Aorta (tissue), 5 donors: ENCODE results near the gene TTC39B. TPM values are rescaled to one million over a fixed set of nuclear protein-coding genes. Genes with fewer than 3 reads are reported as not detected.
"Not testable (repeated sequence)": the region's sequence is repeated elsewhere in the genome, so short reads cannot be mapped to it uniquely, and the experiment has no call there.

Experiments used
- ATAC-seq: fragments of 200-7000 bp; cut with Tn5 transposase; one replicate; pipeline ENCODE4 v1.9.1; 2022; ENCODE audit warnings: moderate library complexity; ENCODE audit not compliant: low FRiP score
- DNase-seq, 2 donors: peaks; one replicate each; pipeline ENCODE4 v3.0.0-alpha.2; 2020
- H3K27ac ChIP-seq, 2 donors: one replicate each; pipeline ENCODE4 v1.5.1; 2013; ENCODE audit warnings: low read length in 2 of 2, mild to moderate bottlenecking in 2 of 2, moderate library complexity in 2 of 2, control low read depth in 1 of 2, inconsistent platforms in 1 of 2, low read depth in 1 of 2
- H3K27me3 ChIP-seq, 2 donors: one replicate each; pipeline ENCODE4 v1.6.1; 2013; ENCODE audit warnings: control low read depth in 1 of 2, low read length in 1 of 2, mild to moderate bottlenecking in 1 of 2, moderate library complexity in 1 of 2; ENCODE audit not compliant: insufficient read depth in 2 of 2, control insufficient read depth in 1 of 2
- H3K36me3 ChIP-seq, 2 donors: one replicate each; pipeline ENCODE4 v1.6.1; 2013; ENCODE audit warnings: control low read depth in 1 of 2, low read length in 1 of 2, mild to moderate bottlenecking in 1 of 2; ENCODE audit not compliant: insufficient read depth in 2 of 2, control insufficient read depth in 1 of 2
- H3K4me1 ChIP-seq, 2 donors: one replicate each; pipeline ENCODE4 v1.6.1; 2013; ENCODE audit warnings: low read length in 2 of 2, control low read depth in 1 of 2, mild to moderate bottlenecking in 1 of 2, moderate library complexity in 1 of 2; ENCODE audit not compliant: insufficient read depth in 2 of 2, control insufficient read depth in 1 of 2
- H3K4me3 ChIP-seq, 2 donors: one replicate each; pipeline ENCODE4 v1.5.1; 2013; ENCODE audit warnings: low read length in 2 of 2, control low read depth in 1 of 2, mild to moderate bottlenecking in 1 of 2
- H3K9me3 ChIP-seq: one replicate; pipeline ENCODE4 v1.6.1; 2013; ENCODE audit warnings: mild to moderate bottlenecking, low read length; ENCODE audit not compliant: control insufficient read depth
- WGBS, 2 donors: extraction: QIAGEN DNeasy Blood & Tissue Kit; methylation state at CpG; one replicate each; pipeline ENCODE4 v1.1.7; 2013; 5-methylcytosine and 5-hydroxymethylcytosine counted together
- intact Hi-C, 2 donors: fragments of 100-400 bp; cut with DNase I; formaldehyde crosslinking; loops; one replicate each; pipeline versions ENCODE4 v1.14.2 to v1.15.0; 2022
- polyA plus RNA-seq, 2 donors: library from polyadenylated mRNA; stranded (reverse); fragments of 200-250 nt; gene quantifications; one replicate each; pipeline ENCODE4 v1.2.3, GENCODE V29; 2013
- total RNA-seq, 2 donors: library from RNA; stranded (reverse); fragmentation: NEBNext Ultra II Directional; extraction: Animal tissue kit (Norgen Biotek cat#: 25700); gene quantifications; one replicate each; pipeline ENCODE4 v1.2.1, GENCODE V29; 2021
- donor health status: healthy with polysubstance abuse.
- donor health status: Bipolar disorder and iron deficiency.
- donor health status: DM: no; HTN: no; CAD: no.
- donor health status: DM: no; HTN: no; CAD: no.
- donor health status: DM: yes; HTN: yes; CAD: no.

Gene TTC39B
- total and polyA plus RNA-seq, 4 donors = 6.1 to 40.8 (median 26.8) TPM

GRCh38 chr9:15333376-15333881 lies 26.4 kb upstream of the TTC39B start:
- intact Hi-C loops = no loop called here

GRCh38 chr9:15332939-15333338 lies 25.9 kb upstream of the TTC39B start:
- Histone ChIP-seq H3K4me1 (no peaks in the 10 kb centered on the region), H3K9me3 (no peaks in the 10 kb centered on the region), H3K4me3 (no peak overlapping the region), H3K27me3 (no peaks in the 10 kb centered on the region), H3K27ac (no peak overlapping the region), H3K36me3 (no peaks in the 10 kb centered on the region)
- intact Hi-C loops = no loop called here
- ATAC-seq (no peak), DNase-seq (no peak)
- 68 to 76% methylated on average over 2 of the region's 2 CpGs for WGBS, 2 donors

More at GRCh38 chr9:15333376-15333881, 26.4 kb upstream of the TTC39B start:
- no peaks in the 10 kb centered on the region for H3K4me1 ChIP-seq
- 54 to 55% methylated on average over 4 of the region's 4 CpGs for WGBS, 2 donors
- no peak overlapping the region for H3K4me3 ChIP-seq
- H3K27me3 ChIP-seq = no peaks in the 10 kb centered on the region
- H3K9me3 ChIP-seq = no peaks in the 10 kb centered on the region
- H3K36me3 ChIP-seq = no peaks in the 10 kb centered on the region
- DNase-seq = no peak
- no peak for ATAC-seq
- no peak overlapping the region for H3K27ac ChIP-seq

- no peaks in the 10 kb centered on the region for H3K36me3 ChIP-seq
- H3K9me3 ChIP-seq = no peaks in the 10 kb centered on the region
- H3K4me3 ChIP-seq = no peak overlapping the region
- no peak overlapping the region for H3K27ac ChIP-seq
- ATAC-seq = no peak
- WGBS, 2 donors = 87 to 88% methylated on average over 4 of the region's 4 CpGs
- intact Hi-C loops = no loop called here
- no peaks in the 10 kb centered on the region for H3K4me1 ChIP-seq
- H3K27me3 ChIP-seq = no peaks in the 10 kb centered on the region
- DNase-seq = no peak
These were observed 22.6 kb upstream of the TTC39B start for GRCh38 chr9:15329539-15330109.

GRCh38 chr9:15328946-15329345 lies 21.9 kb upstream of the TTC39B start:
- Histone ChIP-seq H3K36me3 (no peaks in the 10 kb centered on the region), H3K9me3 (no peaks in the 10 kb centered on the region), H3K27ac (no peak overlapping the region), H3K27me3 (no peaks in the 10 kb centered on the region), H3K4me3 (no peak overlapping the region), H3K4me1 (no peaks in the 10 kb centered on the region)
- intact Hi-C loops = no loop called here
- ATAC-seq (no peak), DNase-seq (no peak)
- 98 to 100% methylated on average over 1 of the region's 1 CpG for WGBS, 2 donors

GRCh38 chr9:15322695-15323094 lies 15.7 kb upstream of the TTC39B start:
- intact Hi-C loops, H3K4me1 ChIP-seq, H3K36me3 ChIP-seq, DNase-seq, H3K4me3 ChIP-seq, H3K27ac ChIP-seq, H3K9me3 ChIP-seq, ATAC-seq, H3K27me3 ChIP-seq: not testable (repeated sequence)
- WGBS, 2 donors = 71 to 76% methylated on average over 3 of the region's 3 CpGs

GRCh38 chr9:15319661-15320060 lies 12.6 kb upstream of the TTC39B start:
- not testable (repeated sequence) for H3K36me3 ChIP-seq, H3K9me3 ChIP-seq, H3K4me3 ChIP-seq, ATAC-seq, H3K27ac ChIP-seq, H3K4me1 ChIP-seq, H3K27me3 ChIP-seq, DNase-seq
- intact Hi-C loops = loop anchor here in 1 of 2 donors (10.0 kb wide), 1 partner anchor 55 kb away; no protein-coding TSS in a partner anchor
- WGBS, 2 donors = 93% methylated on average over 9 of the region's 9 CpGs

GRCh38 chr9:15317836-15318235 lies 10.8 kb upstream of the TTC39B start:
- no peaks in the 10 kb centered on the region for H3K36me3 ChIP-seq
- no peak overlapping the region for H3K4me3 ChIP-seq
- WGBS, 2 donors = 67 to 73% methylated on average over 4 of the region's 4 CpGs
- no peaks in the 10 kb centered on the region for H3K27me3 ChIP-seq
- H3K27ac ChIP-seq = no peak overlapping the region
- intact Hi-C loops = loop anchor here in 1 of 2 donors (10.0 kb wide), 1 partner anchor 57 kb away; no protein-coding TSS in a partner anchor
- H3K9me3 ChIP-seq = no peaks in the 10 kb centered on the region
- DNase-seq = no peak
- no peaks in the 10 kb centered on the region for H3K4me1 ChIP-seq
- ATAC-seq = no peak

GRCh38 chr9:15311607-15312006 lies 4.6 kb upstream of the TTC39B start:
- Histone ChIP-seq H3K27ac (no peak overlapping the region), H3K4me3 (no peak overlapping the region)
- intact Hi-C loops = loop anchor here in 1 of 2 donors (10.0 kb wide), 1 partner anchor 63 kb away; no protein-coding TSS in a partner anchor

More at GRCh38 chr9:15311607-15312006, 4.6 kb upstream of the TTC39B start:
- ATAC-seq (no peak), DNase-seq (no peak)
- 39 to 41% methylated on average over 1 of the region's 1 CpG for WGBS, 2 donors
- Histone ChIP-seq H3K27me3 (no peaks in the 10 kb centered on the region), H3K36me3 (no peaks in the 10 kb centered on the region), H3K4me1 (no peaks in the 10 kb centered on the region), H3K9me3 (no peaks in the 10 kb centered on the region)
